Fibroblast of skin of left quadriceps (primary cell): Measurements from ENCODE around the gene INSRR.

Source experiments
- DNase-seq, 2 experiments: peaks; one replicate each; pipeline ENCODE4 v3.0.0-alpha.2; 2013; ENCODE audit warnings: low read depth in 2 of 2

The INSRR gene

DNA sequence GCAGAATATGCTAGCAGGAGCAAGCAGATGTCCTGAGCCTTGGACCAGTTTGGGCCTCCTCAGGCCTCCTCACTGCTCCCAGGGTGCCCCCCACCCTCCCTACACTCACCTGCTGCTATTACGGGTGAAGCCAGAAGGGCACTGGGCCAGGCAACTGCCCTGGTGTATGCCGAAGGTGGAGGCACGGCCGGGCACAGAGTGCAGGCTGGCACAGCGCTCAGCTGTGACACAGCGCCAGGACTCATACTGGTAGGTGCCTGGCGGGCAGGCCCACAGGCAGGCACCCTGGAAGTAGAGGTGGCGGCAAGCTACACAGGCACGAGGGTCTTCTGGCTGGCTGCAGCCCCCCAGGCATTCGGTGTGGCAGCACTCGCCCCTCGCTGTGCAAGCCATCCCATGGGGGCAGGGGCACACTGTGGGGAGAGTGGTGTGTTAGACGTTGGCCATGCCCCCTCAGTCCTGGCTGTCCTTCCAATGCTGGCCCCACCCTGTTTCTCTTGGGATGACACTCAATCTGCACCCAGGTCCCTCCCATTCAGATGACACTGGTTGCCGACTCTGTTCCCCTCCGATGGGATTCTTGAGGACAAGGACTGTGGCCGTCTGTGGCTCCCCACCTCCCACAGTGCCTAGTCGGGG lies 7.0 kb downstream of the INSRR start:
- DNase-seq = no peak

DNA sequence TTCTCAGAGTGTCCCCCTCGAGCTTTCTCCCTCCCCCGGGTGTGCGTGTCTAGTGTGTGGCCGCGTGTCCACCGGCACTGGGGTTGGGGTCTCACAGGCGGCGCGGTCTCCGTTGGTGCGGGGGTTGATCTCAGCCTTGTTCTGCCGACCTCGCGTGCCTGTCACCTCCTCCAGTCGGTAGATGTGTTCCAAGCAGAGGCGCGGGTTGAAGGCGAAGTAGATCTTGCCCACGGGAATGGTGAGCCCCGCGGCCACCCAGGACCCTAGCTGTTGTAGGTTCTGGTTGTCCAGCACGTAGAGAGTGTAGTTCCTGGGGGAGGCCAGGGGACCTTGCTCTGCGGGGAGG lies 9.8 kb downstream of the INSRR start:
- DNase-seq = no peak

GRCh38 chr1:156848461-156849150 lies 10.3 kb downstream of the INSRR start:
- DNase-seq = no peak

DNA sequence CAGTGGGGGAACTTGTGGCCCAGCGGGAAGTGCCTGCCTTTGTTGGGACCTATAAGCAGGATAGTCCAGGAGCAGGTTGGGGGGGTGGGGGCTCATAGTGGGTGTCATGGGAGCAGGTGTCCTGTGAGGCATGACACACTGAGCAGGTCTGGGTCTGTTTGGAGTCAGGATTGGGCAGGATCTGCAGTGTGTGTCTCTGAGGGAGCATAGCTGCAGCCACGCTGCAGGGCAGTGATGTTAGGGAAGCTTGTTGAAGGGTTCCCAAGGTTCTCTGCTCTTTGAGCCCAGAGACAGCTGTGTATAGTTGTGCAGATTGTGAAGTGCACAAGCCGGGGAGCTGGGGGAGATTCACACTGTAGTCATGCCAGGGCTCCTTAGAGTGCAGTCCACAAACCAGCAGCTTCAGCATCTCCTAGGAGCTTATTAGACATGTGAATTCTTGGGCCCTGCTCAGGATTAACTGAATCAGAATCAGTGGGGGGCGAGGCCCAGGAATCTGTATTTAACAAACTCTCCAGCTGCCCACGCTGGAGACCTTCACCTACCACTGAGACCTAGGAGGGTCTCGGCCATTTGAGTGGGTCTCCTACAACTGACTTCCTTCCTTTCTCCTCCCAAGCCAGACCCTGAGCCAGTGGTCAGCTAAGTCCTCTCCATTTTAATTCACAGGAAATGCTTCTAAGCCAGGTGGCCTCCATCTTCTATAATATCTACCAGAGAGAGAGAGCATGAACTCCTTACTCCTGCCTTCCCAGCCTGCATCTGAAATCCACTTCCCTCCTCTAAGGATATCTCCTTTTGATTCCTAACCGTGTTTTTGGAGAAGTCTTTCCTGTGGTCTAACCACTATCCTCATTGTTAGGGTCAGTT lies 11.1 kb downstream of the INSRR start:
- DNase-seq = no peak

- DNase-seq = no peak
These were observed 12.3 kb downstream of the INSRR start for GRCh38 chr1:156846643-156847042.

GRCh38 chr1:156845953-156846545 lies 12.9 kb downstream of the INSRR start:
- no peak for DNase-seq

- DNase-seq = no peak
These were observed 13.6 kb downstream of the INSRR start for GRCh38 chr1:156845055-156845952.

DNA sequence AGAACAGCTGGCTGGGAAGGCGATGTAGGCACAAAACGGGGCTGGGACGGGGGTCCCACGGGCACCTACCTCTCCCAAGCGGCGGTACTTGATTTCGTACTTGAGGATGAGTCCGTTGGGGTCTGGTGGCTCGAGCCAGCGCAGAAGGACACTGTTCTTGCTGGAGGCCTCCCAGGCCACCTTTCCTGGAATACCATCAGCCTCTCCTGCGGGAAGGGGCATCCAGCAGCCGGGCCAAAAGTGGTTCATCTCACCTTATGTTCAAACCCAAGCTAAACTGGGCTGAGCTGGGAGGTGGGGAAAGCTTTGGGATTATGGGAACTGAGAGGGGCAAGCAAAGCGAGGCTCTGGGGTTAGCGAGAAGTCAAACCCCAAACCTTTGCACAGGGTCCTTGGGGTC lies 14.3 kb downstream of the INSRR start:
- DNase-seq = no peak

- no peak for DNase-seq
These were observed 14.8 kb downstream of the INSRR start for GRCh38 chr1:156844102-156844501.

DNA sequence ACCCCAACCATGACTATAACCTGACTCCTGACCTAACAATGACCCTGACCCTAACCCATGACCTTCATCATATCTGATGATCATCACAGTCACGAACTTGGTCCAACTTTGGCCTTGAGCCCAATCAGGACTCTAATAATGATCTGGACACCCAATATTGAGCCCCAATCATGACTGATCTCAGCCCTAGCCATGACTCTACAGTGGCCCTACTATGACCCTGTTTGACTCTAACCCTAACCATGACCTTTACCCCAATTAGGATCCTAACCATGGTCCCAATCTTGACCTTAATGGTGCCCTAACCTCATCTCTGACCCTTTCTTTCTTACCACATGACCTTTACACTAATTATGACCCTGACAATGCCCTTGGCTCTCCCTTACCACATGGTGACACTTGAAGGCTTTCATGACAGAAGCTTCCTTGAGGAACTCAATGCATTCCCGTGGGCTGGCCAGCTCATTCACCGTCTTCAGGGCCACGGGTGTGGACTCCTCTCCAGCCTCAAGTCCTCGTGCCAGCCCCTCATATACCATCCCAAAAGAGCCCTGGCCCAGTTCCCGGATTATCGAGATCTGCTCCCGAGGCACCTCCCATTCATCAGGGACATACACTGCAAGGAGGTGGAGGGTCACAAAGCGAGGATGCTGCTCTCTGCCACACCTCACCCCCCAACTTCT lies 16.2 kb downstream of the INSRR start:
- DNase-seq = no peak

DNA sequence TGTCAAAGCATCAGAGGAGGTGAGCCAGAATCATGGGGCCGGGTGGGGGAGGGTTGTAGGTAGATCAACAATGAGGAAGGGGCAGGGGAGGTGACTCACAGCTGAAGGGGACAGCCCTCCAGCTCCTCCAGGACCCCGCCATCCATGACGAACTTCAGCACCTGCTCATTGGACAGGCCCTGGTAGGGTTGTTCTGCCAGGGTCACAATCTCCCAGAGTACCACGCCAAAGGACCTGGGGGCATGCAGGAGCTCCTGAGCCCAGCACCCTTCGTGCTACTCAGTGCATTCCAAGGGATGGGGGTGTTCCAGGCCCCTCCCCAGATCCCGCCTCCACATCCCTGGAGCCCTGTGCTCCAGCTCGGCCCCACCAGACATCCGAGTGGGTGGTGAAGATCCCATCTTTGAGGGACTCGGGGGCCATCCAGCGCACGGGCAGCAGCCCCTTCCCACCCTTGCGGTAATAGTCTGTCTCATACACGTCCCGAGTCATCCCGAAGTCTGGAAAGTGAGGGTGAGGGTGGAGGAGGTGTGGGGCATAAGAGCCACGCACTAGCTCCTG lies 17.5 kb downstream of the INSRR start:
- no peak for DNase-seq

GRCh38 chr1:156840898-156841279 lies 18.0 kb downstream of the INSRR start:
- no peak for DNase-seq

GRCh38 chr1:156840186-156840897 lies 18.6 kb downstream of the INSRR start:
- DNase-seq = no peak

DNA sequence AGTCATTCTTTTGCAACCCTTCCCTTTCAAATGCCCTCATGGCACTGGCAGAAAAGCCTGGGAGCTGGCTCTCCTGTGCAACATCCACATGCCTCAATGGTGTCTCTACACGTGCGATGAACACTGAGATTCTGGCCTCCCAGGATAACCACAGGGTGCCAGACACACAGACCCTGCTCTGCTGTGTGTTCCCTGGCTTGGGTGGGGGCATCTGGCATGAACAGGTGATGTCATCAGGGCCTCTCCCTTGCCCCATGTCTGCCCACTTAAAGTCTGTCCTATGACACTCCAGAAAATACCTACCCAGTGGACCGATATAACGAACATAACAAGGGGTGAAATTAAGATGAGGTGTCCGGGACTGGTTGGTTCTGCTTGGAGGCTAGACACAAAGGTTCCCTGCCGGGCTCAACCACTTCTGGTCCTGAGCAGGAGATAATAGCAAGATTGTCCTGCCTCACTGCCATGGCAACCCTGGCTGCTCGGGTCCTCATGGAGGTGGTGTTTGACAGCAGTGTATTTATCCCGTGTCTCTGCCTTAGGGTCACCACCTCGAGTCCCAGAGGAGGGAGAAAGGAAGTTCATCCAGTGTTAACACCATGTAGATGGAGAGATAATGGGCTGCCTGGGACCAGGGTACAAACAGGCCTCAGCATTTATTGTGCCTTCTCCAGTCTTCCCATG lies 19.3 kb downstream of the INSRR start:
- no peak for DNase-seq

GRCh38 chr1:156838972-156839371 lies 19.9 kb downstream of the INSRR start:
- no peak for DNase-seq

GRCh38 chr1:156836892-156837291 lies 22.0 kb downstream of the INSRR start:
- no peak for DNase-seq

- no peak for DNase-seq
These were observed 22.8 kb downstream of the INSRR start for GRCh38 chr1:156836041-156836654.

DNA sequence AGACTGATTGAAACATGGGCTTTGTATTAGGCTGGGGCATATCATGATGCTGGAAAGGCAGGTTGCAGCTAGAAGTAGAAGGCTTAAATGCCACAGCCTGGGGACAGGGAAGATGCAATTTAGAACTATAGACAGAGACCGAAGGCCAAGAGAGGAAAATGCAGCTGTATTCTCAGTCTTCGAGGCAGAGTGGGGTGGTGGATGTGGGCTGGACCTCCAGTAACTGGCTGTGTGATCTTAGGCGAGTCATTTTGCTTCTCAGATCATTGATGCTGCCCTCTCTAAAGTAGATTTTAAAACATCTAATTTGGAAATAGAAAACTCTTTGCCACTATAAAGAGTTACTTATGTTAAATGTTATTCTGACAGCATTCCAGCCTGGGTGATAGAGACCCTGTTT lies 24.6 kb downstream of the INSRR start:
- no peak for DNase-seq

- no peak for DNase-seq
These were observed 25.3 kb downstream of the INSRR start for GRCh38 chr1:156833603-156834002.
